B cell (primary cell): ENCODE measurements around the gene B4GALT5. TPM values are rescaled to one million over a fixed set of nuclear protein-coding genes. Genes with fewer than 3 reads are reported as not detected.
"Not testable (repeated sequence)": the region's sequence is repeated elsewhere in the genome, so short reads cannot be mapped to it uniquely, and the experiment has no call there.

Experiments used
- ATAC-seq: fragments of 200-7000 bp; cut with Tn5 transposase; one replicate; pipeline ENCODE4 v1.10.0; 2021; ENCODE audit warnings: low read depth, mild to moderate bottlenecking, moderate number of reproducible peaks, moderate library complexity
- CTCF ChIA-PET: fragments of 350-600 bp; sonication (Branson Sonifier 250); formaldehyde crosslinking; loops from one replicate; lab custom pipeline; 2021; ENCODE audit warnings: antibody characterized with exemption, inconsistent platforms; lab: Charles Lee
- POLR2A ChIA-PET: fragments of 350-600 bp; sonication (Branson Sonifier 250); formaldehyde crosslinking; loops from one replicate; lab custom pipeline; 2021; ENCODE audit warnings: antibody characterized with exemption; lab: Charles Lee
- DNase-seq: peaks from one replicate; pipeline ENCODE4 v3.0.0; 2013
- H2AFZ ChIP-seq: 2 replicates; pipeline ENCODE4 v1.6.1; 2012; ENCODE audit warnings: mild to moderate bottlenecking, low read depth, low read length; ENCODE audit not compliant: insufficient read depth, poor library complexity, severe bottlenecking
- H3K27ac ChIP-seq, 2 donors: 1 replicate in 1 of 2; 2 replicates in 1 of 2; pipeline ENCODE4 v1.5.1; 2012 to 2013; ENCODE audit warnings: low read length in 2 of 2, mild to moderate bottlenecking in 2 of 2, moderate library complexity in 1 of 2
- H3K27me3 ChIP-seq, 4 experiments: fragments of 200-600 bp in 1 of 4; sonication (generic) in 1 of 4; replicated peaks in 1 of 4; 1 replicate in 2 of 4; 2 replicates in 2 of 4; pipeline versions ENCODE4 v1.6.1 to v1.7.0; 2013 to 2016; ENCODE audit warnings: low read length in 3 of 4, mild to moderate bottlenecking in 2 of 4, mixed read lengths in 1 of 4, moderate library complexity in 1 of 4; ENCODE audit not compliant: insufficient read depth in 4 of 4, control insufficient read depth in 3 of 4; ENCODE audit errors: control extremely low read depth in 1 of 4
- H3K36me3 ChIP-seq, 2 experiments: replicated peaks in 1 of 2; 1 replicate in 1 of 2; 2 replicates in 1 of 2; pipeline versions ENCODE4 v1.6.1 to v1.7.1; 2013; ENCODE audit warnings: low read length in 1 of 2; ENCODE audit not compliant: insufficient read depth in 2 of 2, control insufficient read depth in 1 of 2; ENCODE audit errors: control extremely low read depth in 1 of 2, extremely low read depth in 1 of 2
- H3K4me1 ChIP-seq, 2 donors: fragments of 200-600 bp in 1 of 2; sonication (generic) in 1 of 2; 1 replicate in 1 of 2; 2 replicates in 1 of 2; pipeline versions ENCODE4 v1.5.1 to v1.6.1; 2013 to 2017; ENCODE audit warnings: low read length in 2 of 2; ENCODE audit not compliant: control insufficient read depth in 2 of 2, insufficient read depth in 2 of 2
- H3K4me2 ChIP-seq: replicated peaks from 2 replicates; pipeline ENCODE3; 2012; ENCODE audit warnings: mild to moderate bottlenecking, low read depth, low read length; ENCODE audit not compliant: poor library complexity, severe bottlenecking
- H3K4me3 ChIP-seq, 5 experiments: fragments of 200-600 bp in 1 of 5; sonication (generic) in 1 of 5; 1 replicate in 3 of 5; 2 replicates in 2 of 5; pipeline versions ENCODE4 v1.5.1 to v1.7.0; 2011 to 2016; ENCODE audit warnings: low read length in 4 of 5, mild to moderate bottlenecking in 4 of 5, low read depth in 2 of 5, control low read depth in 1 of 5, moderate library complexity in 1 of 5; ENCODE audit not compliant: insufficient read depth in 1 of 5; ENCODE audit errors: control extremely low read depth in 1 of 5, extremely low read depth in 1 of 5
- H3K79me2 ChIP-seq: fragments of 200-600 bp; sonication (generic); one replicate; pipeline ENCODE4 v1.6.0; 2016; ENCODE audit warnings: low read length; ENCODE audit not compliant: control insufficient read depth, insufficient read depth
- H3K9ac ChIP-seq: fragments of 200-600 bp; sonication (generic); 2 replicates; pipeline ENCODE4 v1.6.1; 2017; ENCODE audit warnings: mild to moderate bottlenecking, low read length, moderate library complexity
- H3K9me3 ChIP-seq, 3 donors: one replicate each; pipeline versions ENCODE4 v1.6.1 to v1.7.1; 2013; ENCODE audit warnings: low read length in 2 of 3; ENCODE audit not compliant: control insufficient read depth in 2 of 3, insufficient read depth in 1 of 3; ENCODE audit errors: control extremely low read depth in 1 of 3
- H4K20me1 ChIP-seq: 2 replicates; pipeline ENCODE4 v1.6.0; 2012; ENCODE audit warnings: mild to moderate bottlenecking, low read length; ENCODE audit not compliant: insufficient read depth, control insufficient read depth, poor library complexity, severe bottlenecking
- H3K27ac Mint-ChIP-seq: one replicate; pipeline ENCODE4 v1.8.0; 2021; ENCODE audit warnings: mixed read lengths
- H3K27me3 Mint-ChIP-seq: one replicate; pipeline ENCODE4 v1.8.0; 2021; ENCODE audit warnings: mixed read lengths
- H3K4me1 Mint-ChIP-seq: one replicate; pipeline ENCODE4 v1.8.0; 2021; ENCODE audit warnings: mixed read lengths
- H3K4me3 Mint-ChIP-seq: one replicate; pipeline ENCODE4 v1.8.0; 2021; ENCODE audit warnings: mixed read lengths
- H3K9me3 Mint-ChIP-seq: one replicate; pipeline ENCODE4 v1.8.0; 2022; ENCODE audit warnings: mixed read lengths; ENCODE audit not compliant: insufficient read depth
- CTCF ChIP-seq: fragments of 200-600 bp; IDR thresholded peaks from one replicate; pipeline ENCODE4 v1.8.0; 2022; ENCODE audit warnings: antibody characterized with exemption, mild to moderate bottlenecking
- EZH2 ChIP-seq: IDR thresholded peaks from 2 replicates; pipeline ENCODE4 v1.6.1; 2012; ENCODE audit warnings: borderline replicate concordance, low read depth, mild to moderate bottlenecking, moderate library complexity, low read length; ENCODE audit not compliant: insufficient read depth, poor library complexity, severe bottlenecking
- WGBS: methylation state at CpG from one replicate; pipeline ENCODE4 v1.1.5; 2013; ENCODE audit warnings: missing lambda C conversion rate; ENCODE audit not compliant: insufficient coverage; 5-methylcytosine and 5-hydroxymethylcytosine counted together
- intact Hi-C: fragments of 100-400 bp; cut with micrococcal nuclease; formaldehyde crosslinking; loops from one replicate; pipeline ENCODE4 v1.10.0; 2022
- polyA plus RNA-seq: library from polyadenylated mRNA; depleted of rRNA; stranded (reverse); fragments of >200 nt; gene quantifications from 2 replicates; pipeline ENCODE4 v1.2.3, GENCODE V29; 2012
- total RNA-seq, 2 donors: library from RNA; stranded (reverse); fragments of 120-200 nt in 1 of 2; gene quantifications; 1 replicate in 1 of 2; 2 replicates in 1 of 2; pipeline versions ENCODE4 v1.2.3 to v1.2.4, GENCODE V29; 2013 to 2022

B4GALT5 gene
- total and polyA plus RNA-seq, 2 donors (not counting 1 experiment from before 2014, with no cell fraction given) = 3.4 to 7.3 TPM

GRCh38 chr20:49725694-49726093 lies 12.0 kb upstream of the B4GALT5 start:
- no peak overlapping the region for H3K4me3 ChIP-seq
- no peaks in the 10 kb centered on the region for H4K20me1 ChIP-seq
- no peak overlapping the region for H2AFZ ChIP-seq
- H3K9me3 ChIP-seq = peaks cover 0 to 5% (median 0%) of the 10 kb centered on the region in 3 donors
- Mint-ChIP-seq H3K9me3 (no peaks in the 10 kb centered on the region), H3K27ac (no peak overlapping the region), H3K27me3 (no peaks in the 10 kb centered on the region), H3K4me1 (peaks cover 12% of the 10 kb centered on the region), H3K4me3 (no peak overlapping the region)
- H3K27me3 ChIP-seq = peaks cover 0 to 2% (median 0%) of the 10 kb centered on the region in 4 experiments
- DNase-seq (no peak), ATAC-seq (no peak)
- H3K9ac ChIP-seq = no peak overlapping the region
- H3K27ac ChIP-seq = no peak overlapping the region
- no peaks in the 10 kb centered on the region for H3K36me3 ChIP-seq
- TF ChIP-seq EZH2 (no peak), CTCF (no peak)
- peaks cover 7 to 11% of the 10 kb centered on the region in 2 donors for H3K4me1 ChIP-seq
- ChIA-PET POLR2A (no interaction called here), CTCF (interaction anchor here (1.2 to 1.4 kb wide), 2 partner anchors 10 to 115 kb away, joined by 3 read pairs; no protein-coding TSS in a partner anchor)
- no peak overlapping the region for H3K4me2 ChIP-seq
- WGBS = 90% methylated on average over 2 of the region's 2 CpGs
- intact Hi-C loops = no loop called here
- H3K79me2 ChIP-seq = no peaks in the 10 kb centered on the region

GRCh38 chr20:49725224-49725606 lies 11.5 kb upstream of the B4GALT5 start:
- Histone ChIP-seq H2AFZ (peak overlapping the region; percentile 1), H3K4me1 (peaks cover 7 to 11% of the 10 kb centered on the region in 2 donors), H3K4me2 (peak overlapping the region; percentile 15)
- H3K9me3 Mint-ChIP-seq, H3K4me3 Mint-ChIP-seq, DNase-seq, POLR2A ChIA-PET, ATAC-seq, H3K79me2 ChIP-seq, H3K27me3 ChIP-seq, H3K4me3 ChIP-seq, H3K9me3 ChIP-seq, H3K27ac Mint-ChIP-seq, H3K9ac ChIP-seq, intact Hi-C loops, H3K36me3 ChIP-seq, H3K27me3 Mint-ChIP-seq, H3K27ac ChIP-seq, H4K20me1 ChIP-seq: not testable (repeated sequence)
- peaks cover 12% of the 10 kb centered on the region for H3K4me1 Mint-ChIP-seq
- WGBS = 100% methylated on average over 5 of the region's 7 CpGs
- CTCF ChIA-PET = interaction anchor here (1.2 to 1.4 kb wide), 2 partner anchors 9 to 115 kb away, joined by 3 read pairs; no protein-coding TSS in a partner anchor
